Measurements from ENCODE around the gene IL18. TPM values are rescaled to one million over a fixed set of nuclear protein-coding genes. Genes with fewer than 3 reads are reported as not detected.
"Not testable (repeated sequence)": the region's sequence is repeated elsewhere in the genome, so short reads cannot be mapped to it uniquely, and the experiment has no call there.

Gene IL18
- total and polyA plus RNA-seq, 12 donors = 0.28 to 5.7 (median 1.2) TPM

- DNase-seq (no peak), ATAC-seq (no peak)
- Histone ChIP-seq H3K36me3 (peaks cover 0 to 72% (median 24%) of the 10 kb centered on the region in 9 donors), H3K27ac (no peak overlapping the region), H3K4me1 (peaks cover 0 to 7% (median 0%) of the 10 kb centered on the region in 9 donors), H3K27me3 (no peaks in the 10 kb centered on the region), H3K4me3 (no peak overlapping the region), H3K9me3 (no peaks in the 10 kb centered on the region)
- WGBS, 2 donors = 89 to 90% methylated on average over 11 of the region's 11 CpGs
- TF ChIP-seq CTCF (IDR thresholded peaks at IDR 0.05) = no peak
- intact Hi-C loops (cut with DNase I) = no loop called here
Observed at GRCh38 chr11:112097734-112098528, 66.0 kb downstream of the IL18 start.

GRCh38 chr11:112096194-112096593 lies 67.7 kb downstream of the IL18 start:
- intact Hi-C loops (cut with DNase I) = no loop called here
- DNase-seq = no peak
- H3K4me1 ChIP-seq = peaks cover 0 to 7% (median 0%) of the 10 kb centered on the region in 9 donors
- no peak for TF ChIP-seq CTCF (IDR thresholded peaks at IDR 0.05)
- no peak overlapping the region for H3K4me3 ChIP-seq
- H3K27me3 ChIP-seq = no peaks in the 10 kb centered on the region
- no peak for ATAC-seq
- H3K36me3 ChIP-seq = peaks cover 0 to 89% (median 40%) of the 10 kb centered on the region in 9 donors
- H3K27ac ChIP-seq = no peak overlapping the region
- no peaks in the 10 kb centered on the region for H3K9me3 ChIP-seq

GRCh38 chr11:112095302-112095701 lies 68.6 kb downstream of the IL18 start:
- not testable (repeated sequence) for ATAC-seq

More at GRCh38 chr11:112095302-112095701, 68.6 kb downstream of the IL18 start:
- H3K4me1 ChIP-seq; H3K27me3 ChIP-seq; intact Hi-C loops (cut with DNase I); H3K9me3 ChIP-seq; H3K4me3 ChIP-seq; DNase-seq; H3K27ac ChIP-seq: not testable (repeated sequence)
- 96 to 99% methylated on average over 2 of the region's 2 CpGs for WGBS, 2 donors
- H3K36me3 ChIP-seq = peaks cover 0 to 95% (median 49%) of the 10 kb centered on the region in 9 donors

Other genes starting within 250 kb of the IL18 start
- gene C11orf52, start 245.2 kb downstream of the IL18 start, total RNA-seq = 1 to 10 TPM in 8 of 10 donors, under 1 TPM in 2; 0.48 to 4.1 (median 1.6) TPM
- 1 to 10 TPM; 3.0 to 3.2 TPM for gene C11orf52, start 245.2 kb downstream of the IL18 start, polyA plus RNA-seq
- 10 to 100 TPM in 9 of 10 donors, 1 to 10 TPM in 1; 5.6 to 36.8 (median 28.6) TPM for gene DIXDC1, start 226.8 kb downstream of the IL18 start, total RNA-seq
- 1 to 10 TPM; 4.7 to 5.6 TPM for gene DIXDC1, start 226.8 kb downstream of the IL18 start, polyA plus RNA-seq
- gene DLAT, start 138.7 kb downstream of the IL18 start, total RNA-seq = 100 to 1,000 TPM; 128 to 191 (median 171) TPM
- gene DLAT, start 138.7 kb downstream of the IL18 start, polyA plus RNA-seq = 10 to 100 TPM; 27.4 to 46.4 TPM
- gene PIH1D2, start 90.1 kb downstream of the IL18 start, total RNA-seq = 1 to 10 TPM; 1.2 to 3.5 (median 1.9) TPM
- gene PIH1D2, start 90.1 kb downstream of the IL18 start, polyA plus RNA-seq = 1 to 10 TPM; 1.0 to 2.2 TPM
- 10 to 100 TPM in 1 of 10 donors, 1 to 10 TPM in 9; 5.8 to 10.5 (median 8.0) TPM for gene NKAPD1, start 89.8 kb downstream of the IL18 start, total RNA-seq
- gene NKAPD1, start 89.8 kb downstream of the IL18 start, polyA plus RNA-seq = 1 to 10 TPM; 5.2 to 7.3 TPM
- gene TIMM8B, start 77.3 kb downstream of the IL18 start, total RNA-seq = 100 to 1,000 TPM; 142 to 194 (median 168) TPM
- 100 to 1,000 TPM; 147 to 193 TPM for gene TIMM8B, start 77.3 kb downstream of the IL18 start, polyA plus RNA-seq
- 100 to 1,000 TPM; 205 to 330 (median 279) TPM for gene SDHD, start 77.2 kb downstream of the IL18 start, total RNA-seq
- 100 to 1,000 TPM; 121 to 187 TPM for gene SDHD, start 77.2 kb downstream of the IL18 start, polyA plus RNA-seq
- 1 to 10 TPM in 1 of 10 donors, under 1 TPM in 1, not detected in 8; 0.49 to 1.6 TPM for gene TEX12, start 3.3 kb upstream of the IL18 start, total RNA-seq
- under 1 TPM in 1 of 2 donors, not detected in 1; 0.06 TPM for gene TEX12, start 3.3 kb upstream of the IL18 start, polyA plus RNA-seq
- gene BCO2, start 11.4 kb upstream of the IL18 start, total RNA-seq = 100 to 1,000 TPM in 3 of 10 donors, 10 to 100 TPM in 7; 46.2 to 137 (median 86.5) TPM
- 100 to 1,000 TPM in 1 of 2 donors, 10 to 100 TPM in 1; 39.3 to 132 TPM for gene BCO2, start 11.4 kb upstream of the IL18 start, polyA plus RNA-seq
- gene PTS, start 62.3 kb upstream of the IL18 start, total RNA-seq = 10 to 100 TPM; 22.5 to 36.3 (median 26.5) TPM
- 10 to 100 TPM; 47.8 to 75.0 TPM for gene PTS, start 62.3 kb upstream of the IL18 start, polyA plus RNA-seq
- not detected for gene PLET1, start 96.8 kb upstream of the IL18 start, total RNA-seq
- gene PLET1, start 96.8 kb upstream of the IL18 start, polyA plus RNA-seq = not detected